GM18909 (cell line): ENCODE results near the gene DENND4B.
"Not testable (repeated sequence)": the region's sequence is repeated elsewhere in the genome, so short reads cannot be mapped to it uniquely, and the experiment has no call there.

ENCODE experiments used
- ATAC-seq: cut with Tn5 transposase; IDR thresholded peaks from one replicate; pipeline ENCODE4 v1.9.1; 2021; ENCODE audit warnings: mild to moderate bottlenecking; ENCODE audit not compliant: unreplicated experiment, poor library complexity

DENND4B gene

DNA sequence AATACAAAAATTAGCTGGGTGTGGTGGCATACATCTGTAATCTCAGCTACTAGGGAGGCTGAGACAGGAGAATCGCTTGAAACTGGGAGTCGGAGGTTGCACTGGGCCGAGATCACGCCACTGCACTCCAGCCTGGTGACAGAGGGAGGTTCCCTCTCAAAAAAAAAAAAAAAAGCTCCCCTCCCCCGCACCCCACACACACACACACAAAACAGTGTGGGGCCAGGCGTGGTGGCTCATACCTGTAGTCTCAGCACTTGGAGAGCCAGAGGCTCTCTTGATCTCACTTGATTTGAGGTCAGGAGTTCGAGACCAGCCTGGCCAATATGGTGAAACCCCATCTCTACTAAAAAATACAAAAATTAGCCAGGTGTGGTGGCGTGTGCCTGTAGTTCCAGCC lies 40.6 kb downstream of the DENND4B start:
- not testable (repeated sequence) for ATAC-seq

- ATAC-seq = no peak
Measured at GRCh38 chr1:153903841-153904455, 42.6 kb downstream of the DENND4B start.

DNA sequence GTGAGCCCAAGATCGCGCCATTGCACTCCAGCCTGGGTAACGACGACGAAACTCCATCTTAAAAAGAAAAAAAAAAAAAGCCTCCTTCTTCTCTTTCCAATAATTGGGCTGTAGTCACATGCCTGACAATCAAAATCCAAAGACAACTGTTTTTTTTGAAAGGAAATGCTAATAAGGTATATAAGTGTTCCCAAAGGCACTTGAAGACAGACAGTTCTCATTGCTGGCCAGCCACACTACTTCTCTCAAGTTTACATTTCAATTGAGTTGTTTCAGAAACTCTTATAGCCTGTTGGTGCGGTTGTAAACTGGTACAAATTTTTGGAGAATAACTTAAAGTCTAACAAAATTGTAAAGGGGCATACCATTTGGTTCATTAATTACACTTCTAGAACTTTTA lies 47.0 kb downstream of the DENND4B start:
- ATAC-seq = no peak

DNA sequence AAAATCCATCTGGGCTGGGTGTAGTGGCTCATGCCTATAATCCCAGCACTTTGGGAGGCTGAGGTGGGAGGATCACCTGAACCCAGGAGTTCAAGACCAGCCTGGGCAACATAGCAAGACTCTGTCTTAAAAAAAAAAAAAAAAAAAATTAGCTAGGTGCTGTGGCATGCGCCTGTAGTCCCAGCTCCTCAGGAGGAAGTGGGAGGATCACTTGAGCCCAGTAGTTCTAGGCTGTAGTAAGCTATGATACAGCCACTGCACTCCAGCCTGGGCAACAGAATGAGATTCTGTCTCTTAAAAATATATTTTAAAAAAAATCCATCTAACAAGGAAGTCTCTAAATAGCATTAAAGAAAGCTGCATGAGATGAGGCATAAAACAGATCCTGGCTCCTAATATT lies 50.7 kb downstream of the DENND4B start:
- ATAC-seq = not testable (repeated sequence)

GRCh38 chr1:153891042-153891441 lies 55.5 kb downstream of the DENND4B start:
- ATAC-seq = not testable (repeated sequence)

DNA sequence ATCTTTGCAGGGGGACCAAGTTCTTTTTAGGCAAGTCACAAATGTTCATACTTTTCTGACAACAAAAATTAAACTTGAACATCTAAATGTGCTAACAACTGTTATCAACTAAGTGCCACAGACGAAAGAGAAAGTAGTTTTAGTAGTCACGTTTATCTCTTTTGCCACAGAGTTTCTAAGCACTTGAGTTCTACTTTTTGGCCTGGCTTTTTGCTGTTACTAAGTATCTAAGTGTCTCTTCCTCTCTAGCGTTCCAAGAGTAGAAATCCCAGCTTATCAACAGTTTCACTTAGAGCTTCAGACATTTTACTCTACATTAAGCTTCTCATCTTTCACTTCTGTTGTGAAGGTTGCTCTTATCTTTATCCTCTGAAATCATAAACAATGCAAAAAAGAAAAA lies 58.0 kb downstream of the DENND4B start:
- no peak for ATAC-seq

DNA sequence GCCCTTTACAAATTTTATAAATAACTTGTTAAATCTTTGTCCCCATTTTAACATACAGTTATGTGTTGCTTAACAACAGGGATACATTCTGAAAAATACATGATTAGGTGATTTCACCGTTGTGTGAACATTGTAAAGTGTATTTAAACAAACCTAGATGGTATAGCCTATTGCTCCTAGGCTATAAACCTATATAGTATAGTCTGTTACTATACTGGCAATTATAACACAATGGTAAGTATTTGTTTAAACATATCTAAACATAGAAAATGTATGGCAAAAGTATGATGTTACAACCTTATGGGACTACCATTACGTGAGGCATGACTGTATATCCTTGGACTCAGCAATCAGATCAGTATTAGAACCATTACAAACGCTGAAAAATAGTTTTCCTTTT lies 60.4 kb downstream of the DENND4B start:
- ATAC-seq = no peak

DNA sequence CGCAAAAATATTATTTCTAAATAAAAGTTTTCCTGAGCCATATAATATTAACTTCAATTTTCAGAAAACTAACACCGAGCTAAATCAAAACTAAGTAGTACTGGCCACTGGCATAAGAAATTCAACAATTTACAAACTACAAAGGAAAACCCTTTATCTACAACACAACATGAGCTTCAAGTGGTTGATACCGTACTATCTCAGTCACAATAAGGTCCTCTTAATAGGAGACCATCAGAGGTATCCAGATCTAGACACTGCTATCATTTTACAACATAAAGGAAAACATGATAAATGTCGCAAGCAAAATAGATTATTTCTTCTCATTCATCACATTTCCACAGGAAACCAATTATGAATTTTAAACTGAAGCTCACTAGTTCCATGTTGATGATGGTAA lies 63.3 kb downstream of the DENND4B start:
- ATAC-seq = no peak

GRCh38 chr1:153882296-153882912 lies 64.1 kb downstream of the DENND4B start:
- ATAC-seq = no peak

GRCh38 chr1:153881751-153882150 lies 64.8 kb downstream of the DENND4B start:
- no peak for ATAC-seq

- ATAC-seq = no peak
Measured at GRCh38 chr1:153880962-153881361, 65.6 kb downstream of the DENND4B start.

DNA sequence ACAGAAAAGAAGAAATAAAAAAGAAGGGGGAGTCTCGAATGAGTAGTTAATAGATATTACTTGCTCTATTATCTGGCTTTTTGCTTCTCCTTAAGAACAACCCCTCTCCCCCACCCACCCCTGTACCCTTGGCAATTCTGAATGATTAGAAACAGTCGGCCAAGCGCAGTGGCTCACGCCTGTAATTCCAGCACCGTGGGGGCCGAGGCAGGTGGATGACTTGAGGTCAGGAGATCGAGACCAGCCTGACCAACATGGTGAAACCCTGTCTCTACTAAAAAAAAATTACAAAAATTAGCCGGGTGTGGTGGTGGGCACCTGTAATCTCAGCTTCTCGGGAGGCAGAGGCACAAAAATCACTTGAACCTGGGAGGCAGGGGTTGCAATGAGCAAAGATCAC lies 66.5 kb downstream of the DENND4B start:
- ATAC-seq = no peak
